GM12892 (cell line): Measurements from ENCODE around the gene DRP2.

ENCODE experiments used
- POLR2A ChIP-seq: IDR thresholded peaks from 2 replicates; pipeline ENCODE4 v1.6.1; 2011; ENCODE audit warnings: low read depth, low read length, control low read depth
- POLR2AphosphoS5 ChIP-seq: IDR thresholded peaks from 2 replicates; pipeline ENCODE4 v1.6.1; 2011; ENCODE audit warnings: low read depth, low read length, control low read depth
- TAF1 ChIP-seq: IDR thresholded peaks from 2 replicates; pipeline ENCODE4 v1.6.1; 2011; ENCODE audit warnings: low read depth, mild to moderate bottlenecking, control low read depth, low read length, borderline replicate concordance

DNA sequence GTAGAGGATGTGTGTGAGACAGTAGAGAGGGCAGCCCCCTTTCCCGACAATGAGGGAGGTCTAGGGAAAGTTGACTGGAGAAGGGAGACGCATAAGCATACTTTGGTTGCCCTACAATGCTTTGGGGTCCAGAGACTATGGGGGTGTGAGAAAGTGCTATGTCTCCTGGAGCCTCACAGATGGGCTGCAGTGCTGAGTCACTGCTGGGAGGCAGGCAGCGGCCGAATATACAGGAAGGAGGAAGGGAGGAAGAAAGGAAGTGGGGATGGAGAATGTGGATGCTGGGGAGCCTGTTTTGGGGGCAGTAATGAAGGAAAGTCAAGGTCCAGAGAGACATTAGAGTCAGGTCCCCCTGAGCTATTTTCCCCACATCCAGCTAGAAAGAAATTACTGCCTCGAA lies 12.7 kb downstream of the DRP2 start:
- TF ChIP-seq POLR2AphosphoS5 (no peak), POLR2A (no peak), TAF1 (no peak)
